ENCODE measurements around the gene GNL3L.
A peak's percentile ranks its signal among the peaks of the same experiment; 100 is the strongest.

GNL3L gene

GRCh38 chrX:54496936-54497335 lies 33.1 kb upstream of the GNL3L start:
- Histone ChIP-seq H3K4me1 (ENCODE audit: control insufficient read depth, low read length) (no peaks in the 10 kb centered on the region), H3F3A (ENCODE audit: control insufficient read depth, insufficient read depth) (no peaks in the 10 kb centered on the region), H3K9me3 (ENCODE audit: control insufficient read depth, insufficient read depth, low read length) (no peaks in the 10 kb centered on the region), H3K4me2 (ENCODE audit: low read length) (no peak overlapping the region), H3K27ac (ENCODE audit: low read depth, low read length) (no peak overlapping the region), H4K20me1 (ENCODE audit: control insufficient read depth, insufficient read depth, low read depth, low read length) (no peaks in the 10 kb centered on the region), H3K9me2 (replicated peaks; ENCODE audit: control insufficient read depth, low read length) (no peaks in the 10 kb centered on the region), H3K27me3 (ENCODE audit: control insufficient read depth, low read length) (peaks cover 10% of the 10 kb centered on the region), H3K4me3 (ENCODE audit: low read length) (no peak overlapping the region), H3K36me3 (ENCODE audit: control insufficient read depth, low read length) (no peaks in the 10 kb centered on the region), H3K79me2 (ENCODE audit: control insufficient read depth, low read length) (no peaks in the 10 kb centered on the region)
- no peak for TF ChIP-seq EZH2phosphoT487 (IDR thresholded peaks at IDR 0.05; ENCODE audit: borderline replicate concordance, low read length)
- no peak for TF ChIP-seq CTCF (IDR thresholded peaks at IDR 0.05; ENCODE audit: low read depth, low read length, poor library complexity, severe bottlenecking)

- no peaks in the 10 kb centered on the region for H3K9me3 ChIP-seq (ENCODE audit: control insufficient read depth, insufficient read depth, low read length)
- H3K9me2 ChIP-seq (replicated peaks; ENCODE audit: control insufficient read depth, low read length) = no peaks in the 10 kb centered on the region
- H3K27me3 ChIP-seq (ENCODE audit: control insufficient read depth, low read length) = no peaks in the 10 kb centered on the region
- H3F3A ChIP-seq (ENCODE audit: control insufficient read depth, insufficient read depth) = no peaks in the 10 kb centered on the region
- H3K4me2 ChIP-seq (ENCODE audit: low read length) = no peak overlapping the region
- no peaks in the 10 kb centered on the region for H3K4me1 ChIP-seq (ENCODE audit: control insufficient read depth, low read length)
- H3K79me2 ChIP-seq (ENCODE audit: control insufficient read depth, low read length) = no peaks in the 10 kb centered on the region
- no peaks in the 10 kb centered on the region for H4K20me1 ChIP-seq (ENCODE audit: control insufficient read depth, insufficient read depth, low read depth, low read length)
- TF ChIP-seq CTCF (IDR thresholded peaks at IDR 0.05; ENCODE audit: low read depth, low read length, poor library complexity, severe bottlenecking) (no peak), EZH2phosphoT487 (IDR thresholded peaks at IDR 0.05; ENCODE audit: borderline replicate concordance, low read length) (no peak)
- H3K36me3 ChIP-seq (ENCODE audit: control insufficient read depth, low read length) = no peaks in the 10 kb centered on the region
- H3K4me3 ChIP-seq (ENCODE audit: low read length) = no peak overlapping the region
- no peak overlapping the region for H3K27ac ChIP-seq (ENCODE audit: low read depth, low read length)
These were observed 20.6 kb upstream of the GNL3L start for GRCh38 chrX:54509400-54509799.

GRCh38 chrX:54529151-54529550 lies 868 bp upstream of the GNL3L start:
- H3K9me3 ChIP-seq (ENCODE audit: control insufficient read depth, insufficient read depth, low read length) = no peaks in the 10 kb centered on the region
- peak overlapping the region; percentile 64 for H3K27ac ChIP-seq (ENCODE audit: low read depth, low read length)
- peaks cover 41% of the 10 kb centered on the region for H3K79me2 ChIP-seq (ENCODE audit: control insufficient read depth, low read length)
- peak overlapping the region; percentile 78 for H3K4me2 ChIP-seq (ENCODE audit: low read length)
- no peaks in the 10 kb centered on the region for H3F3A ChIP-seq (ENCODE audit: control insufficient read depth, insufficient read depth)
- no peaks in the 10 kb centered on the region for H3K27me3 ChIP-seq (ENCODE audit: control insufficient read depth, low read length)
- H3K9me2 ChIP-seq (replicated peaks; ENCODE audit: control insufficient read depth, low read length) = no peaks in the 10 kb centered on the region
- peak overlapping the region; percentile 78 for H3K4me3 ChIP-seq (ENCODE audit: low read length)
- no peaks in the 10 kb centered on the region for H4K20me1 ChIP-seq (ENCODE audit: control insufficient read depth, insufficient read depth, low read depth, low read length)
- H3K4me1 ChIP-seq (ENCODE audit: control insufficient read depth, low read length) = peaks cover 30% of the 10 kb centered on the region
- TF ChIP-seq EZH2phosphoT487 (IDR thresholded peaks at IDR 0.05; ENCODE audit: borderline replicate concordance, low read length) = no peak
- no peak for TF ChIP-seq CTCF (IDR thresholded peaks at IDR 0.05; ENCODE audit: low read depth, low read length, poor library complexity, severe bottlenecking)
- peaks cover 35% of the 10 kb centered on the region for H3K36me3 ChIP-seq (ENCODE audit: control insufficient read depth, low read length)
